Omental fat pad (tissue), 4 donors: Measurements from ENCODE around the gene SENP5. TPM values are rescaled to one million over a fixed set of nuclear protein-coding genes. Genes with fewer than 3 reads are reported as not detected.

ENCODE experiments used
- ATAC-seq: fragments of 150-250 bp; one replicate; pipeline ENCODE4 v1.9.1; 2016; ENCODE audit warnings: mild to moderate bottlenecking, moderate library complexity; ENCODE audit not compliant: low FRiP score
- DNase-seq: peaks from one replicate; pipeline ENCODE4 v3.0.0-alpha.2; 2019; ENCODE audit warnings: low spot score
- CTCF ChIP-seq, 3 donors: fragments of 450-650 bp; IDR thresholded peaks; one replicate each; pipeline ENCODE4 v1.5.1; 2016 to 2017; ENCODE audit warnings: antibody characterized with exemption in 3 of 3, mild to moderate bottlenecking in 3 of 3, moderate library complexity in 2 of 3
- total RNA-seq, 4 donors: library from RNA; depleted of rRNA; stranded (reverse); fragments of >200 nt; gene quantifications; one replicate each; pipeline ENCODE4 v1.1.0, GENCODE V29; 2016

SENP5 gene
- total RNA-seq, 4 donors from 2014 or later, result 31.3 to 69.9 (median 41.3) TPM

GRCh38 chr3:196916995-196917394, 49.3 kb downstream of the SENP5 start:
- no peak for TF ChIP-seq CTCF (IDR thresholded peaks at IDR 0.05)
- ATAC-seq (no peak), DNase-seq (no peak)

GRCh38 chr3:196918968-196919367, 51.2 kb downstream of the SENP5 start:
- TF ChIP-seq CTCF (IDR thresholded peaks at IDR 0.05), result no peak
- DNase-seq, result no peak
- no peak for ATAC-seq

- DNase-seq, result no peak
- ATAC-seq, result no peak
- no peak for TF ChIP-seq CTCF (IDR thresholded peaks at IDR 0.05)
Observed at GRCh38 chr3:196920733-196921132, 53.0 kb downstream of the SENP5 start.

GRCh38 chr3:196927571-196928453, 60.1 kb downstream of the SENP5 start:
- ATAC-seq, result no peak
- TF ChIP-seq CTCF (IDR thresholded peaks at IDR 0.05), result no peak
- DNase-seq, result no peak

- ATAC-seq (no peak), DNase-seq (no peak)
- no peak for TF ChIP-seq CTCF (IDR thresholded peaks at IDR 0.05)
Observed at GRCh38 chr3:196931157-196931556, 63.4 kb downstream of the SENP5 start.

- no peak for ATAC-seq
- no peak for DNase-seq
- TF ChIP-seq CTCF (IDR thresholded peaks at IDR 0.05), result no peak
Observed at GRCh38 chr3:196931828-196932587, 64.3 kb downstream of the SENP5 start.
